HepG2 (cell line): Measurements from ENCODE around the gene SHQ1. TPM values are rescaled to one million over a fixed set of nuclear protein-coding genes. Genes with fewer than 3 reads are reported as not detected.
A peak's percentile ranks its signal among the peaks of the same experiment; 100 is the strongest.

ENCODE experiments used
- BCL6 ChIP-seq: IDR thresholded peaks from 2 replicates; pipeline ENCODE4 v1.6.1; 2016; ENCODE audit warnings: missing genetic modification reagents, missing compliant biosample characterization
- CHD2 ChIP-seq: IDR thresholded peaks from 2 replicates; pipeline ENCODE4 v1.6.1; 2011; ENCODE audit warnings: low read depth, low read length, improper control_type of control experiment
- DR1 ChIP-seq: sonication (generic); formaldehyde crosslinking; IDR thresholded peaks from 2 replicates; pipeline ENCODE4 v1.8.0; 2021; ENCODE audit warnings: mild to moderate bottlenecking, missing genetic modification reagents, inconsistent platforms
- FOXP1 ChIP-seq, 2 experiments: fragments of 450-650 bp in 1 of 2; IDR thresholded peaks; 2 replicates each; pipeline ENCODE4 v1.6.1; 2017 to 2018; ENCODE audit warnings: antibody characterized with exemption in 1 of 2
- IKZF4 ChIP-seq: sonication (generic); formaldehyde crosslinking; IDR thresholded peaks from 2 replicates; pipeline ENCODE4 v1.5.1; 2020; ENCODE audit warnings: borderline replicate concordance, mild to moderate bottlenecking, low read depth, missing genetic modification reagents; ENCODE audit errors: not compliant biosample characterization
- JARID2 ChIP-seq: sonication (generic); formaldehyde crosslinking; IDR thresholded peaks from 2 replicates; pipeline ENCODE4 v1.8.1; 2023; ENCODE audit warnings: missing genetic modification reagents, inconsistent platforms; ENCODE audit not compliant: insufficient replicate concordance
- JUN ChIP-seq: sonication (generic); formaldehyde crosslinking; IDR thresholded peaks from 2 replicates; pipeline ENCODE4 v1.4.0; 2020; ENCODE audit warnings: mild to moderate bottlenecking, missing genetic modification reagents
- JUND ChIP-seq: sonication (generic); formaldehyde crosslinking; IDR thresholded peaks from 2 replicates; pipeline ENCODE4 v1.8.0; 2022; ENCODE audit warnings: mild to moderate bottlenecking, missing genetic modification reagents
- KMT2B ChIP-seq: IDR thresholded peaks from 2 replicates; pipeline ENCODE4 v1.6.1; 2016; ENCODE audit warnings: missing genetic modification reagents, missing compliant biosample characterization
- NBN ChIP-seq: fragments of 450-650 bp; conservative IDR thresholded peaks from 2 replicates; pipeline ENCODE4 v1.6.1; 2017
- NR1H2 ChIP-seq: sonication (generic); formaldehyde crosslinking; IDR thresholded peaks from 2 replicates; pipeline ENCODE4 v1.8.1; 2022; ENCODE audit warnings: low read depth, missing genetic modification reagents, borderline replicate concordance
- PTBP1 ChIP-seq: fragments of 200-400 bp; formaldehyde crosslinking; IDR thresholded peaks from 2 replicates; pipeline ENCODE4 v1.6.1; 2018; ENCODE audit warnings: low read length, low read depth; ENCODE audit not compliant: poor library complexity, severe bottlenecking
- RBM39 ChIP-seq: fragments of 200-400 bp; formaldehyde crosslinking; IDR thresholded peaks from one replicate; pipeline ENCODE4 v1.6.1; 2018; ENCODE audit warnings: antibody characterized with exemption, mild to moderate bottlenecking, low read depth, low read length; ENCODE audit not compliant: poor library complexity, severe bottlenecking
- RXRA ChIP-seq: sonication (generic); formaldehyde crosslinking; IDR thresholded peaks from 2 replicates; pipeline ENCODE4 v1.5.1; 2020; ENCODE audit warnings: missing genetic modification reagents
- SCMH1 ChIP-seq: sonication (generic); formaldehyde crosslinking; IDR thresholded peaks from 2 replicates; pipeline ENCODE4 v1.9.0; 2021; ENCODE audit warnings: missing genetic modification reagents, mild to moderate bottlenecking, borderline replicate concordance
- SRF ChIP-seq: IDR thresholded peaks from 2 replicates; pipeline ENCODE4 v1.6.1; 2011; ENCODE audit warnings: mild to moderate bottlenecking, low read depth, low read length, moderate library complexity
- XBP1 ChIP-seq: sonication (generic); formaldehyde crosslinking; IDR thresholded peaks from 2 replicates; pipeline ENCODE4 v1.5.0; 2020; ENCODE audit warnings: missing genetic modification reagents
- YEATS4 ChIP-seq: sonication (generic); formaldehyde crosslinking; IDR thresholded peaks from 2 replicates; pipeline ENCODE4 v1.4.0; 2020; ENCODE audit warnings: missing genetic modification reagents, borderline replicate concordance
- ZBTB21 ChIP-seq: sonication (generic); formaldehyde crosslinking; IDR thresholded peaks from 2 replicates; pipeline ENCODE4 v1.4.0; 2020; ENCODE audit warnings: missing genetic modification reagents
- ZFP1 ChIP-seq: IDR thresholded peaks from 2 replicates; pipeline ENCODE4 v1.6.1; 2016
- ZFYVE20 ChIP-seq: sonication (generic); formaldehyde crosslinking; IDR thresholded peaks from 2 replicates; pipeline ENCODE4 v1.8.0; 2023; ENCODE audit warnings: low read depth, mild to moderate bottlenecking, moderate library complexity, missing genetic modification reagents, borderline replicate concordance
- ZKSCAN8 ChIP-seq: IDR thresholded peaks from 2 replicates; pipeline ENCODE4 v1.6.1; 2016; ENCODE audit warnings: borderline replicate concordance, missing genetic modification reagents, missing compliant biosample characterization
- ZNF225 ChIP-seq: sonication (generic); formaldehyde crosslinking; IDR thresholded peaks from 2 replicates; pipeline ENCODE4 v1.4.0; 2020; ENCODE audit warnings: mild to moderate bottlenecking, missing genetic modification reagents
- ZNF274 ChIP-seq: sonication (generic); formaldehyde crosslinking; IDR thresholded peaks from 2 replicates; pipeline ENCODE4 v1.5.1; 2020; ENCODE audit warnings: mild to moderate bottlenecking, missing genetic modification reagents
- ZNF331 ChIP-seq: sonication (generic); formaldehyde crosslinking; IDR thresholded peaks from 2 replicates; pipeline ENCODE4 v1.4.0; 2020; ENCODE audit warnings: missing genetic modification reagents
- ZNF549 ChIP-seq: sonication (generic); formaldehyde crosslinking; IDR thresholded peaks from 2 replicates; pipeline ENCODE4 v1.5.0; 2020; ENCODE audit warnings: missing genetic modification reagents
- ZNF616 ChIP-seq: sonication (generic); formaldehyde crosslinking; IDR thresholded peaks from 2 replicates; pipeline ENCODE4 v1.5.0; 2020; ENCODE audit warnings: low read depth, mild to moderate bottlenecking, missing genetic modification reagents
- ZNF792 ChIP-seq: IDR thresholded peaks from 2 replicates; pipeline ENCODE4 v1.6.1; 2016
- polyA plus RNA-seq, 8 experiments: library from polyadenylated mRNA; depleted of rRNA in 3 of 8; stranded (reverse) in 7 of 8; unstranded in 1 of 8; fragments of >200 nt; fragmentation: Illumina TruSeq in 4 of 8; extraction: Trizol in 4 of 8; gene quantifications; 2 replicates each; pipeline versions ENCODE4 v1.2.1 to v1.2.3, GENCODE V29; 2011 to 2016; ENCODE audit warnings: low read depth in 4 of 8, missing spikeins in 1 of 8, mixed read lengths in 1 of 8; ENCODE audit not compliant: insufficient read depth in 1 of 8
- total RNA-seq, 5 experiments: library from RNA; depleted of rRNA; stranded (reverse); fragments of >200 nt; fragmentation: Illumina TruSeq; extraction: Trizol; gene quantifications; 2 replicates each; pipeline ENCODE4 v1.2.3, GENCODE V29; 2016; ENCODE audit warnings: low read depth in 1 of 5
- TF ChIP-seq, protein P1 (sequence below): IDR thresholded peaks from 2 replicates; pipeline ENCODE4 v1.6.1; 2016; ENCODE audit warnings: mild to moderate bottlenecking
- TF ChIP-seq, protein P2 (sequence below): sonication (generic); formaldehyde crosslinking; conservative IDR thresholded peaks from 2 replicates; pipeline ENCODE4 v1.8.1; 2023; ENCODE audit warnings: missing genetic modification reagents
- TF ChIP-seq, protein P3 (sequence below): sonication (generic); formaldehyde crosslinking; conservative IDR thresholded peaks from 2 replicates; pipeline ENCODE4 v1.8.0; 2022; ENCODE audit warnings: missing genetic modification reagents

The SHQ1 gene
- total and polyA plus RNA-seq, 2 of the 13 experiments (the other 11 are each of a cell fraction or from before 2014, with no cell fraction given) = 5.5 to 20.3 TPM

DNA sequence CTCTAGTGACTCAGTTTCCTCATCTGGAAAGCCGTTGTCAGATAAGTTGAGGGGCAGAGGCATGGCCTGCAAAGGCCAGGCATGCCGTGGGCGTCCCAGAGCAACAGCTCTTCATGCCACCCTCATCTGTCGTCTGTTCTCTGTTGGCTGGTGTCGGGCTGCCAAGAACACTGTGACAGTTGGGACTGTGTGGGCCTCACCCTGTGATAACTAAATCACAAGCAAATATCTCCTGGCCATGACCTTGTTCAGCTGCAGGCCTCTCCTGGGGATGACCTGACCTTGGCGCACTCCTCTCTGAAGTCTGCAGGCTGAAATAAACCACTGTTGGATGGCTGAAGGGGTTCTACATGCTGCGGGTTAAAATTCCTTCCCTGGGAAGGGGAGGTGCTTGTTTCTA, 145.9 kb downstream of the SHQ1 start (continued):
- TF ChIP-seq, protein P1, sequence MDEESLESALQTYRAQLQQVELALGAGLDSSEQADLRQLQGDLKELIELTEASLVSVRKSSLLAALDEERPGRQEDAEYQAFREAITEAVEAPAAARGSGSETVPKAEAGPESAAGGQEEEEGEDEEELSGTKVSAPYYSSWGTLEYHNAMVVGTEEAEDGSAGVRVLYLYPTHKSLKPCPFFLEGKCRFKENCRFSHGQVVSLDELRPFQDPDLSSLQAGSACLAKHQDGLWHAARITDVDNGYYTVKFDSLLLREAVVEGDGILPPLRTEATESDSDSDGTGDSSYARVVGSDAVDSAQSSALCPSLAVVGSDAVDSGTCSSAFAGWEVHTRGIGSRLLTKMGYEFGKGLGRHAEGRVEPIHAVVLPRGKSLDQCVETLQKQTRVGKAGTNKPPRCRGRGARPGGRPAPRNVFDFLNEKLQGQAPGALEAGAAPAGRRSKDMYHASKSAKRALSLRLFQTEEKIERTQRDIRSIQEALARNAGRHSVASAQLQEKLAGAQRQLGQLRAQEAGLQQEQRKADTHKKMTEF (CRISPR knock-in tag) = no peak
- TF ChIP-seq ZFP1 (CRISPR knock-in tag) (no peak), KMT2B (no peak), FOXP1 (IDR thresholded peaks at IDR 0.05) (no peak), FOXP1 (CRISPR knock-in tag; IDR thresholded peaks at IDR 0.05) (no peak), ZNF274 (no peak), ZKSCAN8 (0 out of 2 replicates have a peak, but pooled peaks have one; percentile 23), XBP1 (CRISPR knock-in tag) (no peak), BCL6 (CRISPR knock-in tag) (peak; percentile 87), PTBP1 (no peak), NR1H2 (CRISPR knock-in tag) (no peak), JUN (CRISPR knock-in tag) (no peak), RBM39 (no peak), JUND (CRISPR knock-in tag) (no peak), SCMH1 (CRISPR knock-in tag) (no peak), RXRA (peak; percentile 93), ZNF331 (CRISPR knock-in tag) (no peak), YEATS4 (no peak), CHD2 (no peak), ZNF225 (no peak), ZNF549 (CRISPR knock-in tag) (no peak), ZFYVE20 (CRISPR knock-in tag) (no peak), ZNF792 (CRISPR knock-in tag) (no peak), ZBTB21 (CRISPR knock-in tag) (no peak), NBN (no peak), JARID2 (no peak), IKZF4 (no peak), ZNF616 (no peak), SRF (no peak), DR1 (CRISPR knock-in tag) (no peak; the same call in 1 of the 2 replicates)
- TF ChIP-seq, protein P2, sequence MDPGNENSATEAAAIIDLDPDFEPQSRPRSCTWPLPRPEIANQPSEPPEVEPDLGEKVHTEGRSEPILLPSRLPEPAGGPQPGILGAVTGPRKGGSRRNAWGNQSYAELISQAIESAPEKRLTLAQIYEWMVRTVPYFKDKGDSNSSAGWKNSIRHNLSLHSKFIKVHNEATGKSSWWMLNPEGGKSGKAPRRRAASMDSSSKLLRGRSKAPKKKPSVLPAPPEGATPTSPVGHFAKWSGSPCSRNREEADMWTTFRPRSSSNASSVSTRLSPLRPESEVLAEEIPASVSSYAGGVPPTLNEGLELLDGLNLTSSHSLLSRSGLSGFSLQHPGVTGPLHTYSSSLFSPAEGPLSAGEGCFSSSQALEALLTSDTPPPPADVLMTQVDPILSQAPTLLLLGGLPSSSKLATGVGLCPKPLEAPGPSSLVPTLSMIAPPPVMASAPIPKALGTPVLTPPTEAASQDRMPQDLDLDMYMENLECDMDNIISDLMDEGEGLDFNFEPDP = no peak
- TF ChIP-seq, protein P3, sequence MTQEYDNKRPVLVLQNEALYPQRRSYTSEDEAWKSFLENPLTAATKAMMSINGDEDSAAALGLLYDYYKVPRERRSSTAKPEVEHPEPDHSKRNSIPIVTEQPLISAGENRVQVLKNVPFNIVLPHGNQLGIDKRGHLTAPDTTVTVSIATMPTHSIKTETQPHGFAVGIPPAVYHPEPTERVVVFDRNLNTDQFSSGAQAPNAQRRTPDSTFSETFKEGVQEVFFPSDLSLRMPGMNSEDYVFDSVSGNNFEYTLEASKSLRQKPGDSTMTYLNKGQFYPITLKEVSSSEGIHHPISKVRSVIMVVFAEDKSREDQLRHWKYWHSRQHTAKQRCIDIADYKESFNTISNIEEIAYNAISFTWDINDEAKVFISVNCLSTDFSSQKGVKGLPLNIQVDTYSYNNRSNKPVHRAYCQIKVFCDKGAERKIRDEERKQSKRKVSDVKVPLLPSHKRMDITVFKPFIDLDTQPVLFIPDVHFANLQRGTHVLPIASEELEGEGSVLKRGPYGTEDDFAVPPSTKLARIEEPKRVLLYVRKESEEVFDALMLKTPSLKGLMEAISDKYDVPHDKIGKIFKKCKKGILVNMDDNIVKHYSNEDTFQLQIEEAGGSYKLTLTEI (CRISPR knock-in tag) = no peak
